HCT116 (cell line): ENCODE data around the gene ZNF835.

Experiments
- ELF1 ChIP-seq: IDR thresholded peaks from 2 replicates; pipeline ENCODE4 v1.6.1; 2012; ENCODE audit warnings: low read depth, borderline replicate concordance
- POLR2AphosphoS5 ChIP-seq: IDR thresholded peaks from 2 replicates; pipeline ENCODE4 v1.6.1; 2011; ENCODE audit warnings: mild to moderate bottlenecking, low read depth, low read length, moderate library complexity
- TF ChIP-seq, protein P1 (sequence below), 3 experiments: fragments of 200-600 bp in 1 of 3; sonication (generic) in 1 of 3; IDR thresholded peaks in 2 of 3; conservative IDR thresholded peaks in 1 of 3; 2 replicates each; pipeline ENCODE4 v1.5.1; 2012 to 2017; ENCODE audit warnings: low read depth in 2 of 3, low read length in 2 of 3, antibody characterized with exemption in 1 of 3, borderline replicate concordance in 1 of 3, control low read depth in 1 of 3, mild to moderate bottlenecking in 1 of 3, mixed read lengths in 1 of 3, mixed run types in 1 of 3, moderate library complexity in 1 of 3; ENCODE audit not compliant: insufficient read depth in 1 of 3

DNA sequence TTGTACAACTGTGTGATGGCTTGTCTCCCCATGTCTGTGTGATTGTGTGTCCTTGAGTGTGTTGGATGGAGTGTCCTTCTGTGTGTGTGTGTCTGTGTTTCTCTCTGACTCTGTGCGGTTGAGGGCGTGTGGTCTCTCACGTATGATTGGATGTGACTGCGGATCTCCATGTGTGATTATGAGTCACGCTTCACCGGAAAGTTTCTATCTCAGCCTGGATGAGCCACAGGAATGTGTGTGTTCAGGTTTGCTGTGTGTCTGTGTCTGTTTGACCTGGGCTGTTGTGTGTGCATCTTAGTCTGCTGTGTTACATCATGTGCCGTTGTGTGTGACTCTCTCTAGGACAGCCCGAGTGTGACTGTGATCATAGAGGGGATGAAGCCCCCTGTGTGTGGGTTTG is 15.5 kb upstream of the ZNF835 start:
- TF ChIP-seq POLR2AphosphoS5, result no peak
- TF ChIP-seq, protein P1, sequence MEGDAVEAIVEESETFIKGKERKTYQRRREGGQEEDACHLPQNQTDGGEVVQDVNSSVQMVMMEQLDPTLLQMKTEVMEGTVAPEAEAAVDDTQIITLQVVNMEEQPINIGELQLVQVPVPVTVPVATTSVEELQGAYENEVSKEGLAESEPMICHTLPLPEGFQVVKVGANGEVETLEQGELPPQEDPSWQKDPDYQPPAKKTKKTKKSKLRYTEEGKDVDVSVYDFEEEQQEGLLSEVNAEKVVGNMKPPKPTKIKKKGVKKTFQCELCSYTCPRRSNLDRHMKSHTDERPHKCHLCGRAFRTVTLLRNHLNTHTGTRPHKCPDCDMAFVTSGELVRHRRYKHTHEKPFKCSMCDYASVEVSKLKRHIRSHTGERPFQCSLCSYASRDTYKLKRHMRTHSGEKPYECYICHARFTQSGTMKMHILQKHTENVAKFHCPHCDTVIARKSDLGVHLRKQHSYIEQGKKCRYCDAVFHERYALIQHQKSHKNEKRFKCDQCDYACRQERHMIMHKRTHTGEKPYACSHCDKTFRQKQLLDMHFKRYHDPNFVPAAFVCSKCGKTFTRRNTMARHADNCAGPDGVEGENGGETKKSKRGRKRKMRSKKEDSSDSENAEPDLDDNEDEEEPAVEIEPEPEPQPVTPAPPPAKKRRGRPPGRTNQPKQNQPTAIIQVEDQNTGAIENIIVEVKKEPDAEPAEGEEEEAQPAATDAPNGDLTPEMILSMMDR (IDR thresholded peaks at IDR 0.05 in 2 of 3, conservative IDR thresholded peaks at IDR 0.05 in 1 of 3; ENCODE audit: borderline replicate concordance in 1 of 3, insufficient read depth in 1 of 3, low read depth in 2 of 3, low read length in 2 of 3), result no peak
- TF ChIP-seq ELF1, result no peak
